ENCODE measurements around the gene CLEC20A. TPM values are rescaled to one million over a fixed set of nuclear protein-coding genes. Genes with fewer than 3 reads are reported as not detected.

CLEC20A gene
- total RNA-seq (2014; rRNA removed; shearing (Covaris generic)), result not detected in 2 replicates

- Histone ChIP-seq H3K27me3 (ENCODE audit: control insufficient read depth, insufficient read depth, low read length) (no peaks in the 10 kb centered on the region), H3K4me3 (ENCODE audit: insufficient read depth, low read depth, low read length) (no peak within 1 kb of the TSS), H3K36me3 (replicated peaks; ENCODE audit: control insufficient read depth, insufficient read depth, low read length) (no peaks in the 10 kb centered on the region)
- peak; percentile 30 for DNase-seq
Observed at GRCh38 chr1:178496410-178497135, at the start of gene CLEC20A. TSS of gene CLEC20A (minus strand) at chr1:178496964. CDS start at chr1:178496939, 25 bp downstream.

- peaks cover 2% of the 10 kb centered on the region; the same call in 1 of the 2 replicates for H3K36me3 ChIP-seq (replicated peaks; ENCODE audit: control insufficient read depth, insufficient read depth, low read length)
- DNase-seq, result no peak
- H3K4me3 ChIP-seq (ENCODE audit: insufficient read depth, low read depth, low read length), result no peak overlapping the region
- H3K27me3 ChIP-seq (ENCODE audit: control insufficient read depth, insufficient read depth, low read length), result no peaks in the 10 kb centered on the region
Observed at GRCh38 chr1:178544531-178544930, 47.8 kb upstream of the CLEC20A start.

GRCh38 chr1:178543290-178543607 lies 46.5 kb upstream of the CLEC20A start:
- Histone ChIP-seq H3K4me3 (ENCODE audit: insufficient read depth, low read depth, low read length) (peak overlapping the region; percentile 55), H3K36me3 (replicated peaks; ENCODE audit: control insufficient read depth, insufficient read depth, low read length) (peaks cover 2% of the 10 kb centered on the region; the same call in 1 of the 2 replicates), H3K27me3 (ENCODE audit: control insufficient read depth, insufficient read depth, low read length) (no peaks in the 10 kb centered on the region)
- DNase-seq, result peak; percentile 61

- no peaks in the 10 kb centered on the region for H3K27me3 ChIP-seq (ENCODE audit: control insufficient read depth, insufficient read depth, low read length)
- H3K4me3 ChIP-seq (ENCODE audit: insufficient read depth, low read depth, low read length), result peak overlapping the region; percentile 55
- peaks cover 2% of the 10 kb centered on the region; the same call in 1 of the 2 replicates for H3K36me3 ChIP-seq (replicated peaks; ENCODE audit: control insufficient read depth, insufficient read depth, low read length)
- peak; percentile 97 for DNase-seq
Observed at GRCh38 chr1:178542554-178543289, 46.0 kb upstream of the CLEC20A start.

GRCh38 chr1:178541829-178542553 lies 45.2 kb upstream of the CLEC20A start:
- DNase-seq, result peak; percentile 89
- peaks cover 2% of the 10 kb centered on the region; the same call in 1 of the 2 replicates for H3K36me3 ChIP-seq (replicated peaks; ENCODE audit: control insufficient read depth, insufficient read depth, low read length)
- H3K27me3 ChIP-seq (ENCODE audit: control insufficient read depth, insufficient read depth, low read length), result no peaks in the 10 kb centered on the region; the same call in 1 of the 2 replicates
- H3K4me3 ChIP-seq (ENCODE audit: insufficient read depth, low read depth, low read length), result peak overlapping the region; percentile 55

- no peaks in the 10 kb centered on the region; the same call in 1 of the 2 replicates for H3K27me3 ChIP-seq (ENCODE audit: control insufficient read depth, insufficient read depth, low read length)
- H3K4me3 ChIP-seq (ENCODE audit: insufficient read depth, low read depth, low read length), result peak overlapping the region; percentile 55
- peaks cover 2% of the 10 kb centered on the region; the same call in 1 of the 2 replicates for H3K36me3 ChIP-seq (replicated peaks; ENCODE audit: control insufficient read depth, insufficient read depth, low read length)
- DNase-seq, result peak; percentile 61
Observed at GRCh38 chr1:178541379-178541778, 44.6 kb upstream of the CLEC20A start.

- peaks cover 2% of the 10 kb centered on the region; the same call in 1 of the 2 replicates for H3K36me3 ChIP-seq (replicated peaks; ENCODE audit: control insufficient read depth, insufficient read depth, low read length)
- no peaks in the 10 kb centered on the region; the same call in 1 of the 2 replicates for H3K27me3 ChIP-seq (ENCODE audit: control insufficient read depth, insufficient read depth, low read length)
- DNase-seq, result no peak
- no peak overlapping the region for H3K4me3 ChIP-seq (ENCODE audit: insufficient read depth, low read depth, low read length)
Observed at GRCh38 chr1:178540646-178541045, 43.9 kb upstream of the CLEC20A start.

- Histone ChIP-seq H3K27me3 (ENCODE audit: control insufficient read depth, insufficient read depth, low read length) (no peaks in the 10 kb centered on the region; the same call in 1 of the 2 replicates), H3K36me3 (replicated peaks; ENCODE audit: control insufficient read depth, insufficient read depth, low read length) (no peaks in the 10 kb centered on the region), H3K4me3 (ENCODE audit: insufficient read depth, low read depth, low read length) (no peak overlapping the region)
- DNase-seq, result no peak
Observed at GRCh38 chr1:178540204-178540603, 43.4 kb upstream of the CLEC20A start.

GRCh38 chr1:178539291-178539690 lies 42.5 kb upstream of the CLEC20A start:
- Histone ChIP-seq H3K36me3 (replicated peaks; ENCODE audit: control insufficient read depth, insufficient read depth, low read length) (no peaks in the 10 kb centered on the region), H3K27me3 (ENCODE audit: control insufficient read depth, insufficient read depth, low read length) (no peaks in the 10 kb centered on the region; the same call in 1 of the 2 replicates), H3K4me3 (ENCODE audit: insufficient read depth, low read depth, low read length) (no peak overlapping the region)
- DNase-seq, result no peak

GRCh38 chr1:178538192-178538916 lies 41.6 kb upstream of the CLEC20A start:
- no peak overlapping the region for H3K4me3 ChIP-seq (ENCODE audit: insufficient read depth, low read depth, low read length)
- DNase-seq, result no peak

GRCh38 chr1:178537382-178538090 lies 40.8 kb upstream of the CLEC20A start:
- no peaks in the 10 kb centered on the region; the same call in 1 of the 2 replicates for H3K27me3 ChIP-seq (ENCODE audit: control insufficient read depth, insufficient read depth, low read length)

More at GRCh38 chr1:178538192-178538916, 41.6 kb upstream of the CLEC20A start:
- Histone ChIP-seq H3K36me3 (replicated peaks; ENCODE audit: control insufficient read depth, insufficient read depth, low read length) (no peaks in the 10 kb centered on the region), H3K27me3 (ENCODE audit: control insufficient read depth, insufficient read depth, low read length) (no peaks in the 10 kb centered on the region; the same call in 1 of the 2 replicates)

GRCh38 chr1:178536844-178537371 lies 40.1 kb upstream of the CLEC20A start:
- Histone ChIP-seq H3K36me3 (replicated peaks; ENCODE audit: control insufficient read depth, insufficient read depth, low read length) (no peaks in the 10 kb centered on the region), H3K27me3 (ENCODE audit: control insufficient read depth, insufficient read depth, low read length) (no peaks in the 10 kb centered on the region; the same call in 1 of the 2 replicates), H3K4me3 (ENCODE audit: insufficient read depth, low read depth, low read length) (no peak overlapping the region)
- no peak for DNase-seq

More at GRCh38 chr1:178537382-178538090, 40.8 kb upstream of the CLEC20A start:
- H3K36me3 ChIP-seq (replicated peaks; ENCODE audit: control insufficient read depth, insufficient read depth, low read length), result no peaks in the 10 kb centered on the region
- no peak overlapping the region for H3K4me3 ChIP-seq (ENCODE audit: insufficient read depth, low read depth, low read length)
- no peak for DNase-seq

GRCh38 chr1:178536329-178536728 lies 39.6 kb upstream of the CLEC20A start:
- no peak for DNase-seq
- H3K36me3 ChIP-seq (replicated peaks; ENCODE audit: control insufficient read depth, insufficient read depth, low read length), result no peaks in the 10 kb centered on the region
- no peaks in the 10 kb centered on the region; the same call in 1 of the 2 replicates for H3K27me3 ChIP-seq (ENCODE audit: control insufficient read depth, insufficient read depth, low read length)
- H3K4me3 ChIP-seq (ENCODE audit: insufficient read depth, low read depth, low read length), result no peak overlapping the region
